Measurements from ENCODE around the gene PRKAB1. TPM values are rescaled to one million over a fixed set of nuclear protein-coding genes. Genes with fewer than 3 reads are reported as not detected.

The PRKAB1 gene
- total RNA-seq, 1 experiment from 2014 or later = 32.7 TPM

DNA sequence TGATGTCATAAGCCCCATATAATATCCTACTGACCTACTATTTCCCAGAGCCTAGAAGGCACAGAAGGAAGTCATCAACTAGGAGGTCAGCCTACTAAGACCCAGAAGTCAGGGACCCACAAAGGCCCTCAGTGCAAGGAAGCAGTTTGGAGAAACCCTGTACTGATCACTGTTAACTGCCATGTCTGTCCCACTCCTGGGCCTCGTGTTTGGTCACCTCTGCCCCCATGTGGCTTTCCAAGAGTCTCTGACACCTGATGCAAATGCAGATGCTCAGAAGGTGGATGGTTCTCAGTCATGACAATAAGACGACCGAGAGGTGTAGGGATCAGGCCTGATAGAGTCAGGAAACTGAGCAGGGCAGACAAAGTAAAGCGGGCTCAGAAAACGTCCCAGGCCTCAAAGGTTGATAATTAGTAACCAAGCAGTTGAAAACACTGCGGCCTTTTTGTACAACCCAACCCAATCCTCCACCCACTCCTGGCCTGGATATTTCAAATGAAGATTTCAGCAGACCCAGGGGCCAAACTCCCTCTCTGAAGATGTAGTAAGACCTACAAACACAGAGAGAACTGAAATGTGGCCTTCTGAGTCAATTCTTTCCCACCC lies 23.4 kb downstream of the PRKAB1 start:
- H3K36me3 ChIP-seq (ENCODE audit: insufficient read depth, low read length) = peaks cover 2% of the 10 kb centered on the region; the same call in 1 of the 2 replicates
- no peak overlapping the region for H3K4me2 ChIP-seq (ENCODE audit: low read depth, low read length, poor library complexity, severe bottlenecking)
- H3K4me3 ChIP-seq (ENCODE audit: low read length) = no peak overlapping the region
- no peaks in the 10 kb centered on the region for H3K27me3 ChIP-seq (ENCODE audit: low read length)
- H3K9me2 ChIP-seq (replicated peaks; ENCODE audit: insufficient read depth, low read length) = no peaks in the 10 kb centered on the region
- no peak overlapping the region for H2AFZ ChIP-seq (ENCODE audit: low read length)
- no peak overlapping the region for H3K9ac ChIP-seq (ENCODE audit: low read length)
- no peaks in the 10 kb centered on the region for H4K20me1 ChIP-seq (ENCODE audit: insufficient read depth, low read depth, low read length)
- no peaks in the 10 kb centered on the region for H3K9me3 ChIP-seq (ENCODE audit: low read length)
- no peak for DNase-seq
- H3K4me1 ChIP-seq (ENCODE audit: low read length) = no peaks in the 10 kb centered on the region
- no peak overlapping the region for H3K27ac ChIP-seq (ENCODE audit: low read length)
- H3K79me2 ChIP-seq (ENCODE audit: low read length) = no peaks in the 10 kb centered on the region

DNA sequence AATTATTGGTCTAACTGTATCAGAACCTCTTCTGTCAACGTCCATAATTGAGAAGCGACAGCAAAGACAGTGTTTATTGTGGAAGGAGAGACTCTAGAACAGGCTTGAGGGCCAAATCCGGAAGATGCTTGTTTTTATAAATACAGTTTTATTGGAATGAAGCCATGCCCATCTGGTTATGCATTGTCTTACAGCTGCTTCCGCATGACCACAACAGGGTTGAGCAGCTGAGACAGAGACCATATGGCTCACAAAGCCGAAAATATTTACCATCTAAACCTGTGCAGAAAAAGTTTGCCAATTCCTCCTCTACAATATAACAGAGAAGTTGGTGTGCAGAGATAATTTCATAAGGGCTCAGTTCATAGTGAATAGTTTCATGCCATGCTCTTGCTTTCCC lies 24.5 kb downstream of the PRKAB1 start:
- Histone ChIP-seq H3K9me3 (ENCODE audit: low read length) (no peaks in the 10 kb centered on the region), H3K27ac (ENCODE audit: low read length) (no peak overlapping the region), H3K27me3 (ENCODE audit: low read length) (no peaks in the 10 kb centered on the region), H3K4me1 (ENCODE audit: low read length) (no peaks in the 10 kb centered on the region), H2AFZ (ENCODE audit: low read length) (no peak overlapping the region), H3K9ac (ENCODE audit: low read length) (no peak overlapping the region), H3K36me3 (ENCODE audit: insufficient read depth, low read length) (peaks cover 2% of the 10 kb centered on the region; the same call in 1 of the 2 replicates), H3K4me2 (ENCODE audit: low read depth, low read length, poor library complexity, severe bottlenecking) (no peak overlapping the region), H4K20me1 (ENCODE audit: insufficient read depth, low read depth, low read length) (no peaks in the 10 kb centered on the region), H3K4me3 (ENCODE audit: low read length) (no peak overlapping the region), H3K79me2 (ENCODE audit: low read length) (no peaks in the 10 kb centered on the region), H3K9me2 (replicated peaks; ENCODE audit: insufficient read depth, low read length) (no peaks in the 10 kb centered on the region)
- DNase-seq = no peak

DNA sequence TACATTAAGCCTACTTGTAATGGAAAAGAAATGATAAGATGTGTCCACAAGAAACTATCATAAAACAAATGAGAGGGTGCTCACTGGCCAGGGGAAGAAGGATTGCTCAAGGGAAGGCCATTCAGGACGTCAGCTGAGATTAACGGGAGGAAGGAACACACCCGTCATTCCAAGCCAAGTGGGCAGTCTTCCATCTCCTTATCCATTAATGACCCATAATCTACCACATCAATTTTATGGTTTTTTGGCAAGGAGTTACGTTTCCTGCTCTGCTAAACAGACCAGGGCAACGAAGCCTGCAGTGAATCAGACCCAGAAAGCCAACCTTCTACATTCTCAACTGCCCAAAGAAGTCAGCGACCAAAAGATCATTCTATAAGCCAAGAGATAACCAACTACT lies 25.1 kb downstream of the PRKAB1 start:
- no peaks in the 10 kb centered on the region for H3K9me3 ChIP-seq (ENCODE audit: low read length)
- H3K4me3 ChIP-seq (ENCODE audit: low read length) = no peak overlapping the region
- H3K27me3 ChIP-seq (ENCODE audit: low read length) = no peaks in the 10 kb centered on the region
- H3K79me2 ChIP-seq (ENCODE audit: low read length) = no peaks in the 10 kb centered on the region
- no peaks in the 10 kb centered on the region for H3K4me1 ChIP-seq (ENCODE audit: low read length)
- DNase-seq = no peak
- H3K9me2 ChIP-seq (replicated peaks; ENCODE audit: insufficient read depth, low read length) = no peaks in the 10 kb centered on the region
- H3K9ac ChIP-seq (ENCODE audit: low read length) = no peak overlapping the region
- no peak overlapping the region for H3K27ac ChIP-seq (ENCODE audit: low read length)
- H3K36me3 ChIP-seq (ENCODE audit: insufficient read depth, low read length) = peaks cover 2% of the 10 kb centered on the region; the same call in 1 of the 2 replicates
- H2AFZ ChIP-seq (ENCODE audit: low read length) = no peak overlapping the region
- no peak overlapping the region for H3K4me2 ChIP-seq (ENCODE audit: low read depth, low read length, poor library complexity, severe bottlenecking)
- no peaks in the 10 kb centered on the region for H4K20me1 ChIP-seq (ENCODE audit: insufficient read depth, low read depth, low read length)

DNA sequence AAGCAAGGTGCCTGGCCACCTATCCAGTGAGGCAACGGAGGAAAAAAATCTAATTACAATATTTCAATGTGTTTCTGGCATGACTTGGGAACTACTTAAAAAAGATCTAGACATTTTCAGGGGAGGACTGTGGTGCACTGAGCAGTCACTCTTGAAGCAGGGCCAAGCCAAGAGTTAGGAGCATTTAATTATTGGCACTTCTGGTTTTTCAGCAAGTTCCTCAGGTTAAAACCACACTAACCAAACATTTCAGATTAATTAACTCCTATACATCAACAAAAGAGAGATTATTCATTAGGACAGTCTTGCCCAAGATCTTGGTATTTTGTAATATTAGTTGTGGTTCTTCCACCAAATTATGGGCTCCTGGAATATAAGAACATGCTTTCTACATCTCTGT lies 25.6 kb downstream of the PRKAB1 start:
- H3K9me2 ChIP-seq (replicated peaks; ENCODE audit: insufficient read depth, low read length) = no peaks in the 10 kb centered on the region
- no peaks in the 10 kb centered on the region for H3K27me3 ChIP-seq (ENCODE audit: low read length)
- no peak overlapping the region for H3K9ac ChIP-seq (ENCODE audit: low read length)
- H2AFZ ChIP-seq (ENCODE audit: low read length) = no peak overlapping the region
- no peak overlapping the region for H3K4me3 ChIP-seq (ENCODE audit: low read length)
- H4K20me1 ChIP-seq (ENCODE audit: insufficient read depth, low read depth, low read length) = no peaks in the 10 kb centered on the region
- H3K36me3 ChIP-seq (ENCODE audit: insufficient read depth, low read length) = peaks cover 2% of the 10 kb centered on the region; the same call in 1 of the 2 replicates
- no peaks in the 10 kb centered on the region for H3K79me2 ChIP-seq (ENCODE audit: low read length)
- H3K27ac ChIP-seq (ENCODE audit: low read length) = no peak overlapping the region
- no peaks in the 10 kb centered on the region for H3K9me3 ChIP-seq (ENCODE audit: low read length)
- no peak for DNase-seq
- H3K4me1 ChIP-seq (ENCODE audit: low read length) = no peaks in the 10 kb centered on the region
- H3K4me2 ChIP-seq (ENCODE audit: low read depth, low read length, poor library complexity, severe bottlenecking) = no peak overlapping the region

DNA sequence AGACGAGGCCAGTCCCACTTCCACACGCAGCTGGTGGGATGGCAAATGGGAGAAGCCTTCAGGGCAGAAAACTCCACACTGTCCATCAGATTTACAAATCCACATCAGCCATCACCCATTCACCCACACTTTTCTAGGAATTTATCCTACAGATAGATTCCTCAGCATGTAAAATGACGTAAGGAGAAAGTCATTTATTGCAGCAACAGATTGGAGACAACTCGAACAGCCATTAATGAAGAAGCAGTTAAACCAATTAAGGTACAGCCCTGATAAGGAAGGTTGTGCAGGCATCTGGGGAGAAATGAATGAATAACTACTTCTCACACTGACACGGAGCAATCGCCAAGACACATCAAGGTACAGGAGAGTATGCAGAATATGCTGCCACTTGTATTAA lies 26.2 kb downstream of the PRKAB1 start:
- H3K27me3 ChIP-seq (ENCODE audit: low read length) = no peaks in the 10 kb centered on the region

DNA sequence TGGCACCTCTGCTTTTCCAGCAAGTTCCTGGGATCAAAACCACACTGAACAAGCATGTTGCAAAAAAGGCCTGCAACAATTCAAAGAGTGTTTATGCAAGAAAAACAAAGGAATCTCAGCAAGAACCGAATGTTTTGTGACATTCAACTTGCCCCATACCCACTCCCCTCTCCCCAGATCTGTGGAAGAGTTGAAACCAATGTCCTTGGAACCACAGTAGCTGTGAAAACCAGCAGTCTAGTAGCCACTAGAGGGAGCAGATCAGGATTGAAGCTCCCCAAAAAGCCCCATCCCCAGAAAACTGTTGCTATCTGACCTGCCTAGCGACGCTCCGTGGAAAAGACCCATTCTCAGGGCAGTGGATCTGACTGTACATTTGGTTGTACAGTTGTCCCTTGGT lies 27.1 kb downstream of the PRKAB1 start:
- no peaks in the 10 kb centered on the region for H3K9me2 ChIP-seq (replicated peaks; ENCODE audit: insufficient read depth, low read length)
- peak; percentile 47 for DNase-seq
- no peaks in the 10 kb centered on the region for H3K79me2 ChIP-seq (ENCODE audit: low read length)
- H3K4me3 ChIP-seq (ENCODE audit: low read length) = no peak overlapping the region
- H3K4me2 ChIP-seq (ENCODE audit: low read depth, low read length, poor library complexity, severe bottlenecking) = no peak overlapping the region
- peaks cover 5% of the 10 kb centered on the region; the same call in 1 of the 2 replicates for H3K36me3 ChIP-seq (ENCODE audit: insufficient read depth, low read length)
- H3K27me3 ChIP-seq (ENCODE audit: low read length) = no peaks in the 10 kb centered on the region
- no peaks in the 10 kb centered on the region for H3K4me1 ChIP-seq (ENCODE audit: low read length)
- no peak overlapping the region for H2AFZ ChIP-seq (ENCODE audit: low read length)
- no peak overlapping the region for H3K9ac ChIP-seq (ENCODE audit: low read length)
- H4K20me1 ChIP-seq (ENCODE audit: insufficient read depth, low read depth, low read length) = no peaks in the 10 kb centered on the region
- H3K9me3 ChIP-seq (ENCODE audit: low read length) = no peaks in the 10 kb centered on the region
- no peak overlapping the region for H3K27ac ChIP-seq (ENCODE audit: low read length)

More for the DNA sequence above, 26.2 kb downstream of the PRKAB1 start:
- no peaks in the 10 kb centered on the region for H3K79me2 ChIP-seq (ENCODE audit: low read length)
- H3K36me3 ChIP-seq (ENCODE audit: insufficient read depth, low read length) = peaks cover 2% of the 10 kb centered on the region; the same call in 1 of the 2 replicates
- no peaks in the 10 kb centered on the region for H3K4me1 ChIP-seq (ENCODE audit: low read length)
- no peak overlapping the region for H3K4me2 ChIP-seq (ENCODE audit: low read depth, low read length, poor library complexity, severe bottlenecking)
- no peaks in the 10 kb centered on the region for H3K9me3 ChIP-seq (ENCODE audit: low read length)
- H3K27ac ChIP-seq (ENCODE audit: low read length) = no peak overlapping the region
- H2AFZ ChIP-seq (ENCODE audit: low read length) = no peak overlapping the region
- no peak for DNase-seq
- no peaks in the 10 kb centered on the region for H4K20me1 ChIP-seq (ENCODE audit: insufficient read depth, low read depth, low read length)
- H3K9me2 ChIP-seq (replicated peaks; ENCODE audit: insufficient read depth, low read length) = no peaks in the 10 kb centered on the region
- H3K9ac ChIP-seq (ENCODE audit: low read length) = no peak overlapping the region
- no peak overlapping the region for H3K4me3 ChIP-seq (ENCODE audit: low read length)

DNA sequence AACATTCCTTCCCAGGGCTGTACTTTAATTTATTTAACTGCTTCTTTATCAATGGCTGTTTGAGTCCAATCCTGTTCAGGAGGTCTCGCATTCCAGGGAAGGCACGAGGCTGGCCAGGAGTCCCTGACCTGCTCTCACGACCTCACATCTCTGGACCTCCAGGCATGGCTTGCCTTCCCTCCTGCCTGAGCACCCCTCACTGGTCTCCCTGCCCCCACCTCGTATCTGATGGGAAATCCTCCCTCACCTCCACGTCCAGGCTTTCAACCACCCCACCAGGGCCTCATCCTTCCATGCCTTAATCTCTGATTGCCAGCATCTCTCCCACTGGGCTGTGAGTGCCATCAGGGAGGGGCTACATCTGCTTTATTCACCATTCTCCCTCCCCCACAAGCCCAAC lies 29.0 kb downstream of the PRKAB1 start:
- DNase-seq = no peak
- peaks cover 6% of the 10 kb centered on the region; the same call in 1 of the 2 replicates for H3K36me3 ChIP-seq (ENCODE audit: insufficient read depth, low read length)
- no peak overlapping the region for H3K9ac ChIP-seq (ENCODE audit: low read length)
- no peaks in the 10 kb centered on the region for H3K27me3 ChIP-seq (ENCODE audit: low read length)
- no peaks in the 10 kb centered on the region for H3K4me1 ChIP-seq (ENCODE audit: low read length)
- H3K4me3 ChIP-seq (ENCODE audit: low read length) = no peak overlapping the region
- no peaks in the 10 kb centered on the region for H4K20me1 ChIP-seq (ENCODE audit: insufficient read depth, low read depth, low read length)
- H2AFZ ChIP-seq (ENCODE audit: low read length) = no peak overlapping the region
- H3K4me2 ChIP-seq (ENCODE audit: low read depth, low read length, poor library complexity, severe bottlenecking) = no peak overlapping the region
- no peak overlapping the region for H3K27ac ChIP-seq (ENCODE audit: low read length)
- H3K9me2 ChIP-seq (replicated peaks; ENCODE audit: insufficient read depth, low read length) = no peaks in the 10 kb centered on the region
- no peaks in the 10 kb centered on the region for H3K79me2 ChIP-seq (ENCODE audit: low read length)
- H3K9me3 ChIP-seq (ENCODE audit: low read length) = no peaks in the 10 kb centered on the region

DNA sequence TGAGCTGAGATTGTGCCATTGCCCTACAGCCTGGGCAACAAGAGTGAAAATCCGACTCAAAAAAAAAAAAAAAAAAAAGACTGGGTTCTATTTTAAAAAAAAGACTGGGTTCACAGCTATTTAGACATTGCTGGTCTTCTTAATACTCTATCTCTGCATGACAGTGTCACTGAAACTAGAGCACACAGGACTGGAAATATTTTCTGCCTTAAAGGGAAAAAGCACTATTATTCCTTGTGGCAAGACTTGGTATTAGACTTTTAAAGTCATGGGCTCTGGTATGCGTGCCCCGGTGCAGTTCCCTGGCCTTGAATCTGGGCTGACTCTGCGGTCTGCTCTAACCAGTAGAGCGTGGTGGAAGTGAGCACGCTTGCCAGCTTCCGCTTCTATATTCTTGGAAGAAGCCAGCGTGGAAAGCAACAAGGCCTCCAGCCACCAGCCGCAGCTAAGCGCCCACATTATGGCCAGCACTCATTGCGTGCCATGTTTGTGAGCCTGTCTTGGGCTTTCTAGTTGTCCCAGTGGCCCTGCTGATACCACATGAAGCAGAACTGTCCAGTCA lies 31.3 kb downstream of the PRKAB1 start:
- H3K9me2 ChIP-seq (replicated peaks; ENCODE audit: insufficient read depth, low read length) = no peaks in the 10 kb centered on the region
- H3K9ac ChIP-seq (ENCODE audit: low read length) = no peak overlapping the region
- no peak overlapping the region for H3K4me3 ChIP-seq (ENCODE audit: low read length)
- H3K4me1 ChIP-seq (ENCODE audit: low read length) = no peaks in the 10 kb centered on the region
- DNase-seq = no peak
- no peaks in the 10 kb centered on the region for H3K79me2 ChIP-seq (ENCODE audit: low read length)
- no peak overlapping the region for H3K4me2 ChIP-seq (ENCODE audit: low read depth, low read length, poor library complexity, severe bottlenecking)
- no peaks in the 10 kb centered on the region for H3K9me3 ChIP-seq (ENCODE audit: low read length)
- H3K27ac ChIP-seq (ENCODE audit: low read length) = no peak overlapping the region
- H3K36me3 ChIP-seq (ENCODE audit: insufficient read depth, low read length) = peaks cover 7% of the 10 kb centered on the region; the same call in 1 of the 2 replicates
- no peak overlapping the region for H2AFZ ChIP-seq (ENCODE audit: low read length)
- no peaks in the 10 kb centered on the region for H4K20me1 ChIP-seq (ENCODE audit: insufficient read depth, low read depth, low read length)
- H3K27me3 ChIP-seq (ENCODE audit: low read length) = no peaks in the 10 kb centered on the region

Data from Karpas-422 (cell line).